ENCODE data around the gene RESF1.
"Not testable (repeated sequence)": the region's sequence is repeated elsewhere in the genome, so short reads cannot be mapped to it uniquely, and the experiment has no call there.

Gene RESF1

GRCh38 chr12:31948697-31949359 is 10.4 kb upstream of the RESF1 start:
- H3K27me3 ChIP-seq (ENCODE audit: low read depth, low read length); H3K36me3 ChIP-seq (ENCODE audit: control insufficient read depth in 1 of 2, insufficient read depth in 2 of 2, low read length in 2 of 2); H3K27ac ChIP-seq (ENCODE audit: low read length); H3K9me3 ChIP-seq (ENCODE audit: control insufficient read depth in 1 of 2, low read length in 2 of 2); H3K4me3 ChIP-seq (ENCODE audit: low read depth in 1 of 2, low read length in 2 of 2); H3K4me1 ChIP-seq (ENCODE audit: control insufficient read depth in 1 of 2, insufficient read depth in 2 of 2, low read length in 2 of 2): not testable (repeated sequence)

DNA sequence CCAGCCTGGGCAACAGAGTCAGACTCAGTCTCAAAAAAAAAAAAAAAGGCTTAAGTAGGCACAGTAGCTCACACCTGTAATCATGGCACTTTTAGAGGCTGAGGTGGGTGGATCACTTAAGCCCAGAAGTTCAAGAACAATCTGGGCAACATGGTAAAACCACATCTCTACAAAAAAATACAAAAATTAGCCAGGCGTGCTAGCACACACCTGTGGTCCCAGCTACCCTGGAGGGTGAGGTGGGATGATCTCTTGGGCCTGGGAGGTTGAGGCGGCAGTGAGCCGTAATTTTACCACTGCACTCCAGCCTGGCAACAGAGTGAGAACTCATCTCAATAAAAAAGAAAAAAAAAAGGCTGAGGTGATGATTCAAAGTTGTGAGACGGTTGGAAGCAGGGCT is 9.1 kb upstream of the RESF1 start:
- H3K27me3 ChIP-seq (ENCODE audit: low read depth, low read length) = no peaks in the 10 kb centered on the region
- no peaks in the 10 kb centered on the region for H3K4me1 ChIP-seq (ENCODE audit: control insufficient read depth in 1 of 2, insufficient read depth in 2 of 2, low read length in 2 of 2)
- H3K27ac ChIP-seq (ENCODE audit: low read length) = no peak overlapping the region
- peaks cover 0 to 4% of the 10 kb centered on the region in 2 donors for H3K9me3 ChIP-seq (ENCODE audit: control insufficient read depth in 1 of 2, low read length in 2 of 2)
- H3K4me3 ChIP-seq (ENCODE audit: low read depth in 1 of 2, low read length in 2 of 2) = no peak overlapping the region
- no peaks in the 10 kb centered on the region for H3K36me3 ChIP-seq (ENCODE audit: control insufficient read depth in 1 of 2, insufficient read depth in 2 of 2, low read length in 2 of 2)

GRCh38 chr12:31950492-31950891 is 8.7 kb upstream of the RESF1 start:
- Histone ChIP-seq H3K4me1 (ENCODE audit: control insufficient read depth in 1 of 2, insufficient read depth in 2 of 2, low read length in 2 of 2) (no peaks in the 10 kb centered on the region), H3K27ac (ENCODE audit: low read length) (no peak overlapping the region), H3K4me3 (ENCODE audit: low read depth in 1 of 2, low read length in 2 of 2) (no peak overlapping the region), H3K36me3 (ENCODE audit: control insufficient read depth in 1 of 2, insufficient read depth in 2 of 2, low read length in 2 of 2) (no peaks in the 10 kb centered on the region), H3K27me3 (ENCODE audit: low read depth, low read length) (no peaks in the 10 kb centered on the region), H3K9me3 (ENCODE audit: control insufficient read depth in 1 of 2, low read length in 2 of 2) (peaks cover 0 to 4% of the 10 kb centered on the region in 2 donors)

- no peak overlapping the region for H3K27ac ChIP-seq (ENCODE audit: low read length)
- H3K4me3 ChIP-seq (ENCODE audit: low read depth in 1 of 2, low read length in 2 of 2) = no peak overlapping the region
- H3K4me1 ChIP-seq (ENCODE audit: control insufficient read depth in 1 of 2, insufficient read depth in 2 of 2, low read length in 2 of 2) = no peaks in the 10 kb centered on the region
- no peaks in the 10 kb centered on the region for H3K36me3 ChIP-seq (ENCODE audit: control insufficient read depth in 1 of 2, insufficient read depth in 2 of 2, low read length in 2 of 2)
- peaks cover 0 to 4% of the 10 kb centered on the region in 2 donors for H3K9me3 ChIP-seq (ENCODE audit: control insufficient read depth in 1 of 2, low read length in 2 of 2)
- no peaks in the 10 kb centered on the region for H3K27me3 ChIP-seq (ENCODE audit: low read depth, low read length)
These were observed 8.2 kb upstream of the RESF1 start for GRCh38 chr12:31951008-31951407.

DNA sequence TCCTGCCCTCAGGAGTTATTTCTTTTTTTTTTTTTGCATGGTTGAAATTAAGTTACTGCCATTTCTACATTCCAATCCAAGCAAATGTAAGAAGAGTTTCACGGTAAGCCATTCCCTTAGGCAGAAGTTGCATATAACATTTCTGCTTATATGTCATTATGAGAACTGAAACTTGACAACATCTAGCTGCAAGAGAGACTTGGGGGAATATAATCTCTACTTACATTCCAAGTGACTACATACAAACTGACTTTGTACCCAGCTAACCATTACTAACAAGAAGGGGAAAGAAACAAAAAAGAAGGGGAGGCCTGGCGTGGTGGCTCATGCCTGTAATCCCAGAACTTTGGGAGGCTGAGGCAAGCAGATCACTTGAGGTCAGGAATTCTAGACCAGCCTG is 7.3 kb upstream of the RESF1 start:
- no peaks in the 10 kb centered on the region for H3K4me1 ChIP-seq (ENCODE audit: control insufficient read depth in 1 of 2, insufficient read depth in 2 of 2, low read length in 2 of 2)
- no peak overlapping the region for H3K4me3 ChIP-seq (ENCODE audit: low read depth in 1 of 2, low read length in 2 of 2)
- H3K36me3 ChIP-seq (ENCODE audit: control insufficient read depth in 1 of 2, insufficient read depth in 2 of 2, low read length in 2 of 2) = no peaks in the 10 kb centered on the region
- peaks cover 0 to 4% of the 10 kb centered on the region in 2 donors for H3K9me3 ChIP-seq (ENCODE audit: control insufficient read depth in 1 of 2, low read length in 2 of 2)
- H3K27ac ChIP-seq (ENCODE audit: low read length) = no peak overlapping the region
- no peaks in the 10 kb centered on the region for H3K27me3 ChIP-seq (ENCODE audit: low read depth, low read length)

GRCh38 chr12:31952418-31952817 is 6.8 kb upstream of the RESF1 start:
- H3K36me3 ChIP-seq (ENCODE audit: control insufficient read depth in 1 of 2, insufficient read depth in 2 of 2, low read length in 2 of 2) = no peaks in the 10 kb centered on the region
- no peak overlapping the region for H3K4me3 ChIP-seq (ENCODE audit: low read depth in 1 of 2, low read length in 2 of 2)
- no peaks in the 10 kb centered on the region for H3K27me3 ChIP-seq (ENCODE audit: low read depth, low read length)
- H3K27ac ChIP-seq (ENCODE audit: low read length) = no peak overlapping the region
- peaks cover 0 to 4% of the 10 kb centered on the region in 2 donors for H3K9me3 ChIP-seq (ENCODE audit: control insufficient read depth in 1 of 2, low read length in 2 of 2)
- no peaks in the 10 kb centered on the region for H3K4me1 ChIP-seq (ENCODE audit: control insufficient read depth in 1 of 2, insufficient read depth in 2 of 2, low read length in 2 of 2)

- H3K4me3 ChIP-seq (ENCODE audit: low read depth in 1 of 2, low read length in 2 of 2) = no peak overlapping the region
- no peak overlapping the region for H3K27ac ChIP-seq (ENCODE audit: low read length)
- no peaks in the 10 kb centered on the region for H3K36me3 ChIP-seq (ENCODE audit: control insufficient read depth in 1 of 2, insufficient read depth in 2 of 2, low read length in 2 of 2)
- H3K9me3 ChIP-seq (ENCODE audit: control insufficient read depth in 1 of 2, low read length in 2 of 2) = no peaks in the 10 kb centered on the region
- peaks cover 0 to 6% of the 10 kb centered on the region in 2 donors for H3K4me1 ChIP-seq (ENCODE audit: control insufficient read depth in 1 of 2, insufficient read depth in 2 of 2, low read length in 2 of 2)
- no peaks in the 10 kb centered on the region for H3K27me3 ChIP-seq (ENCODE audit: low read depth, low read length)
These were observed 4.0 kb upstream of the RESF1 start for GRCh38 chr12:31954925-31955858.

- H3K4me1 ChIP-seq (ENCODE audit: control insufficient read depth in 1 of 2, insufficient read depth in 2 of 2, low read length in 2 of 2) = peaks cover 0 to 20% of the 10 kb centered on the region in 2 donors
- no peaks in the 10 kb centered on the region for H3K9me3 ChIP-seq (ENCODE audit: control insufficient read depth in 1 of 2, low read length in 2 of 2)
- peak overlapping the region; percentile 75 to 93 for H3K4me3 ChIP-seq (ENCODE audit: low read depth in 1 of 2, low read length in 2 of 2)
- no peaks in the 10 kb centered on the region for H3K27me3 ChIP-seq (ENCODE audit: low read depth, low read length)
- peaks cover 0 to 4% of the 10 kb centered on the region in 2 donors for H3K36me3 ChIP-seq (ENCODE audit: control insufficient read depth in 1 of 2, insufficient read depth in 2 of 2, low read length in 2 of 2)
- peak overlapping the region; percentile 89 for H3K27ac ChIP-seq (ENCODE audit: low read length)
These were observed 550 bp upstream of the RESF1 start for GRCh38 chr12:31958569-31959160.

DNA sequence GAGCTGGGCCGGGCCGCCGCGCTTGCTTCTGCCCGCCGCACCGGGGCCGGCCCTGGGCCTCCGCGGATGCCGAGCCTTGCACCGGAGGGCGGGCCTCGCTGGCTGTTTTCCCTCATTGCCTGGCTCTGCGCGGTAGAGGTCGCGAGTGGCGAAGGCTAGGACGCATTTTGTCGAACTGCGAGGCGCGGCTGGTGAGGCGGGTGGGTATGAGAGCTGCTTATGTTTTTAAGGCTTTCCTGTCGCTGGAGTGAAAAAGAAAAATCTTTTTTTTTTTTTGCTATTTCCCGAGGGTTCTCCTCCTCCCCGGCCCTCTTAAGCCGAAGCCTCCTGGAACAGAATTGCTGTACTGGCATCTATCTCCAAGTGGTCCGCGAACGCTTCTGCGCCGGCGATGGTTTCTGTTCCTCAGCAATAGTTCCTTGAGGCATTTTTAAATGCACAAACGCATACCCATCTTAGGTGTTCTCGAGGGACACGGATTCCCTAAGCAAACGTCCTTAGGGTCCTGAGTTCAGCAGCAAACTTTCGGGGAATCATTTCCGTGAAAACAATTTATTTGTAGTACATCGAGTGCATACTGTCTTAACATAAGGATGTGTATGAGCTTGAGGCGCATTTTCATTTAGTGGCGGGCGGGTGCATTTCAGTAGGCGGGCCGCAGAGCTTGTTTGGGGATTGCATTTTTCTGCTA is 631 bp downstream of the RESF1 start:
- Histone ChIP-seq H3K9me3 (ENCODE audit: control insufficient read depth in 1 of 2, low read length in 2 of 2) (no peaks in the 10 kb centered on the region), H3K27ac (ENCODE audit: low read length) (peak overlapping the region; percentile 89), H3K36me3 (ENCODE audit: control insufficient read depth in 1 of 2, insufficient read depth in 2 of 2, low read length in 2 of 2) (peaks cover 0 to 4% of the 10 kb centered on the region in 2 donors), H3K4me1 (ENCODE audit: control insufficient read depth in 1 of 2, insufficient read depth in 2 of 2, low read length in 2 of 2) (peaks cover 0 to 20% of the 10 kb centered on the region in 2 donors), H3K27me3 (ENCODE audit: low read depth, low read length) (no peaks in the 10 kb centered on the region), H3K4me3 (ENCODE audit: low read depth in 1 of 2, low read length in 2 of 2) (peak overlapping the region; percentile 75 to 85)

DNA sequence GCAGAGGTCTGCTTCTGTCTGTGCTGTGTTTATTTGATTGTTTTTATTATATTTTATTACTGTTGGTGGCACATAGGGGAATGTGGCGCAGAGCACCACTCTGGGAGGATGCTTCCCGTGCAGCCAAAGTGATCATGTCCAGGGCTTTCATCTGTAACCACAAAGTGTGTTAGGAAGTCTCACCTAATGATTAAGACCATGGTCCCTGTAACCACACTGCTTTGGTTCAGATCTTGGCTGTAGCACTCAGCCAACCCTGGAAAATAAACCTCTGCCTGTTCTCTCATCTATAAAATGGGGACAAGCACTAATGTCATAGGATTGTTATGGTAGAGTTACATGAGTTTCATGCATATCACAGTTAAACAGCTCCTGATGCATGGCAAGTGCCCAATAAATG is 1.9 kb downstream of the RESF1 start:
- Histone ChIP-seq H3K27me3 (ENCODE audit: low read depth, low read length) (no peaks in the 10 kb centered on the region), H3K36me3 (ENCODE audit: control insufficient read depth in 1 of 2, insufficient read depth in 2 of 2, low read length in 2 of 2) (peaks cover 0 to 4% of the 10 kb centered on the region in 2 donors), H3K9me3 (ENCODE audit: control insufficient read depth in 1 of 2, low read length in 2 of 2) (no peaks in the 10 kb centered on the region), H3K27ac (ENCODE audit: low read length) (no peak overlapping the region), H3K4me3 (ENCODE audit: low read depth in 1 of 2, low read length in 2 of 2) (peak overlapping the region; percentile 75 to 85), H3K4me1 (ENCODE audit: control insufficient read depth in 1 of 2, insufficient read depth in 2 of 2, low read length in 2 of 2) (peaks cover 0 to 24% of the 10 kb centered on the region in 2 donors)

GRCh38 chr12:31962076-31962475 is 2.9 kb downstream of the RESF1 start:
- Histone ChIP-seq H3K27ac (ENCODE audit: low read length) (no peak overlapping the region), H3K27me3 (ENCODE audit: low read depth, low read length) (no peaks in the 10 kb centered on the region), H3K4me1 (ENCODE audit: control insufficient read depth in 1 of 2, insufficient read depth in 2 of 2, low read length in 2 of 2) (peaks cover 0 to 34% of the 10 kb centered on the region in 2 donors), H3K4me3 (ENCODE audit: low read depth in 1 of 2, low read length in 2 of 2) (peak overlapping the region in 1 of 2 donors; percentile 75), H3K36me3 (ENCODE audit: control insufficient read depth in 1 of 2, insufficient read depth in 2 of 2, low read length in 2 of 2) (peaks cover 0 to 4% of the 10 kb centered on the region in 2 donors), H3K9me3 (ENCODE audit: control insufficient read depth in 1 of 2, low read length in 2 of 2) (no peaks in the 10 kb centered on the region)

Measured in muscle layer of duodenum (tissue), 2 donors.